Omental fat pad (tissue), 4 donors: ENCODE data around the gene REEP6. TPM values are rescaled to one million over a fixed set of nuclear protein-coding genes. Genes with fewer than 3 reads are reported as not detected.
"Not testable (repeated sequence)": the region's sequence is repeated elsewhere in the genome, so short reads cannot be mapped to it uniquely, and the experiment has no call there.

Experiments used
- ATAC-seq: fragments of 150-250 bp; one replicate; pipeline ENCODE4 v1.9.1; 2016; ENCODE audit warnings: mild to moderate bottlenecking, moderate library complexity; ENCODE audit not compliant: low FRiP score
- DNase-seq: peaks from one replicate; pipeline ENCODE4 v3.0.0-alpha.2; 2019; ENCODE audit warnings: low spot score
- CTCF ChIP-seq, 3 donors: fragments of 450-650 bp; IDR thresholded peaks; one replicate each; pipeline ENCODE4 v1.5.1; 2016 to 2017; ENCODE audit warnings: antibody characterized with exemption in 3 of 3, mild to moderate bottlenecking in 3 of 3, moderate library complexity in 2 of 3
- total RNA-seq, 4 donors: library from RNA; depleted of rRNA; stranded (reverse); fragments of >200 nt; gene quantifications; one replicate each; pipeline ENCODE4 v1.1.0, GENCODE V29; 2016

Gene REEP6
- total RNA-seq, 4 donors from 2014 or later: 1.6 to 4.5 (median 2.8) TPM

- no peak for TF ChIP-seq CTCF (IDR thresholded peaks at IDR 0.05)
- ATAC-seq (no peak), DNase-seq (no peak)
These were observed 40.6 kb downstream of the REEP6 start for GRCh38 chr19:1531587-1531986.

- ATAC-seq (no peak), DNase-seq (no peak)
- TF ChIP-seq CTCF (IDR thresholded peaks at IDR 0.05): no peak
These were observed 41.0 kb downstream of the REEP6 start for GRCh38 chr19:1532003-1532402.

GRCh38 chr19:1533510-1534150, 42.6 kb downstream of the REEP6 start:
- ATAC-seq (no peak), DNase-seq (no peak)
- no peak for TF ChIP-seq CTCF (IDR thresholded peaks at IDR 0.05)

GRCh38 chr19:1534972-1535371, 44.0 kb downstream of the REEP6 start:
- TF ChIP-seq CTCF (IDR thresholded peaks at IDR 0.05): no peak
- no peak for ATAC-seq
- DNase-seq: no peak

GRCh38 chr19:1535699-1536098, 44.7 kb downstream of the REEP6 start:
- not testable (repeated sequence) for DNase-seq, ATAC-seq

GRCh38 chr19:1538978-1539377, 48.0 kb downstream of the REEP6 start:
- no peak for ATAC-seq
- TF ChIP-seq CTCF (IDR thresholded peaks at IDR 0.05): no peak
- no peak for DNase-seq

GRCh38 chr19:1539749-1540148, 48.8 kb downstream of the REEP6 start:
- not testable (repeated sequence) for ATAC-seq, DNase-seq

- ATAC-seq (no peak), DNase-seq (no peak)
- TF ChIP-seq CTCF (IDR thresholded peaks at IDR 0.05): no peak
These were observed 49.5 kb downstream of the REEP6 start for GRCh38 chr19:1540365-1540925.
